Measurements from ENCODE around the gene VTN.
A peak's percentile ranks its signal among the peaks of the same experiment; 100 is the strongest.

The VTN gene

GRCh38 chr17:28320215-28321061 is 49.7 kb downstream of the VTN start:
- DNase-seq (ENCODE audit: low read depth), result no peak

- no peak for DNase-seq (ENCODE audit: low read depth)
Measured at GRCh38 chr17:28319598-28319935, 50.5 kb downstream of the VTN start.

- peak; percentile 94 for DNase-seq (ENCODE audit: low read depth)
Measured at GRCh38 chr17:28318759-28319597, 51.1 kb downstream of the VTN start, which contains the start of gene TMEM97. TMEM97 (plus strand) TSS chr17:28319200; CDS start chr17:28319240, 40 bp downstream.

- DNase-seq (ENCODE audit: low read depth), result no peak
Measured at GRCh38 chr17:28317966-28318758, 51.9 kb downstream of the VTN start.
